SK-N-SH (cell line): Measurements from ENCODE around the gene FMNL2. TPM values are rescaled to one million over a fixed set of nuclear protein-coding genes. Genes with fewer than 3 reads are reported as not detected.

Experiments used
- CTCF ChIA-PET: fragments of 300-600, 350-600 bp; formaldehyde crosslinking; extraction: SDS; loops from one replicate; lab custom pipeline; 2021; lab: Yijun Ruan, JAX
- POLR2A ChIA-PET: fragments of 350-600 bp; sonication (Branson Sonifier 250); formaldehyde crosslinking; extraction: SDS; loops from one replicate; lab custom pipeline; 2020; ENCODE audit warnings: antibody characterized with exemption, inconsistent platforms; lab: Yijun Ruan, JAX
- DNase-seq: peaks from one replicate; pipeline ENCODE4 v3.0.0; 2012
- H2AFZ ChIP-seq: fragments of 200-600 bp; sonication (generic); 2 replicates; pipeline ENCODE4 v1.8.1; 2016; ENCODE audit warnings: antibody characterized with exemption, mild to moderate bottlenecking, low read depth
- H3F3A ChIP-seq: fragments of 200-600 bp; sonication (generic); replicated peaks from 2 replicates; pipeline ENCODE3; 2016; ENCODE audit warnings: antibody characterized with exemption, mild to moderate bottlenecking; ENCODE audit not compliant: insufficient read depth
- H3K27ac ChIP-seq, 2 experiments: fragments of 200-500 bp in 1 of 2; fragments of 200-600 bp in 1 of 2; sonication (Bioruptor generic) in 1 of 2; sonication (generic), shearing (Covaris generic) in 1 of 2; 2 replicates each; pipeline versions ENCODE4 v1.5.1 to v1.6.1; 2014 to 2016; ENCODE audit warnings: low read depth in 2 of 2, inconsistent platforms in 1 of 2, low read length in 1 of 2, mild to moderate bottlenecking in 1 of 2, mixed read lengths in 1 of 2
- H3K27me3 ChIP-seq: fragments of 200-600 bp; sonication (generic), shearing (Covaris generic); 2 replicates; pipeline ENCODE4 v1.6.1; 2016; ENCODE audit warnings: mixed run types; ENCODE audit not compliant: insufficient read depth
- H3K36me3 ChIP-seq, 2 experiments: fragments of 200-500 bp in 1 of 2; fragments of 200-600 bp in 1 of 2; sonication (Bioruptor generic) in 1 of 2; sonication (generic) in 1 of 2; replicated peaks in 1 of 2; 2 replicates each; pipeline versions ENCODE3 to v1.5.1; 2014 to 2016; ENCODE audit warnings: low read length in 1 of 2, mild to moderate bottlenecking in 1 of 2; ENCODE audit not compliant: insufficient read depth in 2 of 2, control insufficient read depth in 1 of 2
- H3K4me1 ChIP-seq, 2 experiments: fragments of 200-500 bp in 1 of 2; fragments of 200-600 bp in 1 of 2; sonication (Bioruptor generic) in 1 of 2; sonication (generic), shearing (Covaris generic) in 1 of 2; 2 replicates each; pipeline versions ENCODE4 v1.5.1 to v1.6.1; 2014 to 2016; ENCODE audit warnings: low read depth in 1 of 2, low read length in 1 of 2, mixed run types in 1 of 2; ENCODE audit not compliant: insufficient read depth in 2 of 2, control insufficient read depth in 1 of 2
- H3K4me2 ChIP-seq: fragments of 200-600 bp; sonication (generic), shearing (Covaris generic); 2 replicates; pipeline ENCODE4 v1.6.1; 2017; ENCODE audit warnings: mixed run types
- H3K4me3 ChIP-seq, 2 experiments: fragments of 200-500 bp in 1 of 2; fragments of 200-600 bp in 1 of 2; sonication (Bioruptor generic) in 1 of 2; sonication (generic), shearing (Covaris generic) in 1 of 2; 2 replicates each; pipeline versions ENCODE4 v1.5.1 to v1.8.1; 2014 to 2016; ENCODE audit warnings: low read depth in 2 of 2, inconsistent platforms in 1 of 2, low read length in 1 of 2, mild to moderate bottlenecking in 1 of 2, mixed read lengths in 1 of 2, moderate library complexity in 1 of 2
- H3K79me2 ChIP-seq: fragments of 200-600 bp; sonication (generic); 2 replicates; pipeline ENCODE4 v1.8.1; 2017; ENCODE audit warnings: mild to moderate bottlenecking; ENCODE audit not compliant: insufficient read depth
- H3K9ac ChIP-seq: fragments of 200-600 bp; sonication (generic); 2 replicates; pipeline ENCODE4 v1.6.1; 2017; ENCODE audit warnings: mixed run types
- H3K9me2 ChIP-seq: fragments of 200-600 bp; sonication (generic); 2 replicates; pipeline ENCODE4 v1.6.1; 2017; ENCODE audit warnings: mixed run types
- H3K9me3 ChIP-seq: fragments of 200-600 bp; sonication (generic); 2 replicates; pipeline ENCODE4 v1.6.1; 2017; ENCODE audit warnings: mixed run types, mild to moderate bottlenecking, moderate library complexity
- H4K20me1 ChIP-seq: fragments of 200-600 bp; sonication (generic); 2 replicates; pipeline ENCODE4 v1.6.1; 2017; ENCODE audit warnings: mild to moderate bottlenecking, mixed run types; ENCODE audit not compliant: insufficient read depth
- CHD2 ChIP-seq: fragments of 150-350 bp; IDR thresholded peaks from 2 replicates; pipeline ENCODE4 v1.6.1; 2018; ENCODE audit warnings: low read length; ENCODE audit not compliant: partially characterized antibody
- ELF1 ChIP-seq: IDR thresholded peaks from 2 replicates; pipeline ENCODE4 v1.4.0; 2012
- GATA2 ChIP-seq: sonication (generic); formaldehyde crosslinking; IDR thresholded peaks from 2 replicates; pipeline ENCODE4 v1.5.0; 2020; ENCODE audit warnings: mild to moderate bottlenecking, missing genetic modification reagents
- IRF3 ChIP-seq: fragments of 150-350 bp; IDR thresholded peaks from 2 replicates; pipeline ENCODE4 v1.6.1; 2016; ENCODE audit warnings: mild to moderate bottlenecking, low read depth, low read length
- MXI1 ChIP-seq: IDR thresholded peaks from 2 replicates; pipeline ENCODE4 v1.6.1; 2012; ENCODE audit warnings: mild to moderate bottlenecking, low read depth, low read length, improper control_type of control experiment
- POLR2AphosphoS5 ChIP-seq: IDR thresholded peaks from 2 replicates; pipeline ENCODE4 v1.6.1; 2012; ENCODE audit warnings: low read depth, low read length
- RAD21 ChIP-seq: IDR thresholded peaks from 2 replicates; pipeline ENCODE4 v1.6.1; 2012; ENCODE audit warnings: mild to moderate bottlenecking, low read length
- RCOR1 ChIP-seq: fragments of 150-350 bp; IDR thresholded peaks from 2 replicates; pipeline ENCODE4 v1.6.1; 2017; ENCODE audit warnings: antibody characterized with exemption, low read length
- RFX5 ChIP-seq: IDR thresholded peaks from 2 replicates; pipeline ENCODE4 v1.6.1; 2012; ENCODE audit warnings: mild to moderate bottlenecking, improper control_type of control experiment, low read length
- SIN3A ChIP-seq: IDR thresholded peaks from 2 replicates; pipeline ENCODE4 v1.6.1; 2012; ENCODE audit warnings: low read depth, mild to moderate bottlenecking, low read length, moderate library complexity, borderline replicate concordance
- SMC3 ChIP-seq: IDR thresholded peaks from 2 replicates; pipeline ENCODE4 v1.6.1; 2012; ENCODE audit warnings: low read depth, low read length, improper control_type of control experiment
- TAF1 ChIP-seq: IDR thresholded peaks from 2 replicates; pipeline ENCODE4 v1.6.1; 2012; ENCODE audit warnings: low read depth, mild to moderate bottlenecking, low read length, moderate library complexity, borderline replicate concordance
- WGBS: methylation state at CpG from one replicate; pipeline ENCODE4 v1.1.6; 2017; ENCODE audit warnings: low lambda C conversion rate; 5-methylcytosine and 5-hydroxymethylcytosine counted together
- polyA plus RNA-seq, 3 experiments: library from polyadenylated mRNA; depleted of rRNA; stranded (reverse); fragments of >200 nt; gene quantifications; 2 replicates each; pipeline ENCODE4 v1.2.3, GENCODE V29; 2012
- TF ChIP-seq, protein P1 (sequence below): IDR thresholded peaks from 2 replicates; pipeline ENCODE4 v1.6.1; 2012; ENCODE audit warnings: mild to moderate bottlenecking, low read depth, low read length, moderate library complexity
- TF ChIP-seq, protein P2 (sequence below): IDR thresholded peaks from 2 replicates; pipeline ENCODE4 v1.4.0; 2012; ENCODE audit warnings: low read depth, borderline replicate concordance
- TF ChIP-seq, protein P3 (sequence below): IDR thresholded peaks from 2 replicates; pipeline ENCODE4 v1.4.0; 2012; ENCODE audit warnings: low read depth, borderline replicate concordance
- TF ChIP-seq, protein P4 (sequence below): IDR thresholded peaks from 2 replicates; pipeline ENCODE4 v1.4.0; 2012; ENCODE audit warnings: low read depth
- TF ChIP-seq, protein P5 (sequence below): fragments of 150-350 bp; IDR thresholded peaks from 2 replicates; pipeline ENCODE4 v1.6.1; 2017; ENCODE audit warnings: antibody characterized with exemption, low read length, low read depth, borderline replicate concordance

Gene FMNL2
- polyA plus RNA-seq, 1 of the 3 experiments (the other 2 are of a cell fraction) = 14.5 TPM

DNA sequence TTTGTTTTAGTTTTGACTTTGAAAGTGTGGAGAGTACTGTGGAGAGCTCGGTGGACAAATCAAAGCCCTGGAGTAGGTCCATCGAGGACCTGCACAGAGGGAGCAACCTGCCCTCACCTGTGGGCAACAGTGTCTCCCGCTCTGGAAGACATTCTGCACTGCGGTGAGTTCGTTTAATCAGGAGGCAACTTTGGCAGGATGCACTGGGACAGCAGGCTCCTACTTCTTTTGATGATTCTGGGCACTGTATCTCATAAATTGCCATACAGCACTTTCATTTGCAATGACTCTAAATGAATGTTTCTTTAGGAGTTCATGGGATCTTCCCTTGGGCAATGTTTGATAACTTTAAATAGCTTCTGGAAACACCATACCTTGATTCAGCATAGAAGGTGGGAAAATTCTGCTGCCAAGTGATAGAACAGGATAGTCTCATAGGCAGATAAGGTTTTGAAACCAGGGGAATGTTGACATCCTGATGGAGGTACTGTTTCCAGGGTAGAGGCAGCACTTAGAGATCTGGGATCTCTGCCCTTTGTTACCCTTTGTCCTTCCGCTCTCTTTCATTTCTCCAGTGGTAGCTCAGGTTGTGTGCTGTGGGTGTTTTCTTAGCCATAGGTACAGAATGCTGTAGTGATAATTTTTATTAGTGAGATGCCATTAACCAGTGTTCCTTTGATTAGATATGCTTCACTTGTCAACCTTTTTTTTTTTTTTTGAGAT, 226.1 kb downstream of the FMNL2 start (continued):
- TF ChIP-seq POLR2AphosphoS5 = no peak
- TF ChIP-seq TAF1 = no peak
- TF ChIP-seq ELF1 = no peak

- no peak for TF ChIP-seq SIN3A
- TF ChIP-seq, protein P1, sequence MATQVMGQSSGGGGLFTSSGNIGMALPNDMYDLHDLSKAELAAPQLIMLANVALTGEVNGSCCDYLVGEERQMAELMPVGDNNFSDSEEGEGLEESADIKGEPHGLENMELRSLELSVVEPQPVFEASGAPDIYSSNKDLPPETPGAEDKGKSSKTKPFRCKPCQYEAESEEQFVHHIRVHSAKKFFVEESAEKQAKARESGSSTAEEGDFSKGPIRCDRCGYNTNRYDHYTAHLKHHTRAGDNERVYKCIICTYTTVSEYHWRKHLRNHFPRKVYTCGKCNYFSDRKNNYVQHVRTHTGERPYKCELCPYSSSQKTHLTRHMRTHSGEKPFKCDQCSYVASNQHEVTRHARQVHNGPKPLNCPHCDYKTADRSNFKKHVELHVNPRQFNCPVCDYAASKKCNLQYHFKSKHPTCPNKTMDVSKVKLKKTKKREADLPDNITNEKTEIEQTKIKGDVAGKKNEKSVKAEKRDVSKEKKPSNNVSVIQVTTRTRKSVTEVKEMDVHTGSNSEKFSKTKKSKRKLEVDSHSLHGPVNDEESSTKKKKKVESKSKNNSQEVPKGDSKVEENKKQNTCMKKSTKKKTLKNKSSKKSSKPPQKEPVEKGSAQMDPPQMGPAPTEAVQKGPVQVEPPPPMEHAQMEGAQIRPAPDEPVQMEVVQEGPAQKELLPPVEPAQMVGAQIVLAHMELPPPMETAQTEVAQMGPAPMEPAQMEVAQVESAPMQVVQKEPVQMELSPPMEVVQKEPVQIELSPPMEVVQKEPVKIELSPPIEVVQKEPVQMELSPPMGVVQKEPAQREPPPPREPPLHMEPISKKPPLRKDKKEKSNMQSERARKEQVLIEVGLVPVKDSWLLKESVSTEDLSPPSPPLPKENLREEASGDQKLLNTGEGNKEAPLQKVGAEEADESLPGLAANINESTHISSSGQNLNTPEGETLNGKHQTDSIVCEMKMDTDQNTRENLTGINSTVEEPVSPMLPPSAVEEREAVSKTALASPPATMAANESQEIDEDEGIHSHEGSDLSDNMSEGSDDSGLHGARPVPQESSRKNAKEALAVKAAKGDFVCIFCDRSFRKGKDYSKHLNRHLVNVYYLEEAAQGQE = no peak
- TF ChIP-seq, protein P2, sequence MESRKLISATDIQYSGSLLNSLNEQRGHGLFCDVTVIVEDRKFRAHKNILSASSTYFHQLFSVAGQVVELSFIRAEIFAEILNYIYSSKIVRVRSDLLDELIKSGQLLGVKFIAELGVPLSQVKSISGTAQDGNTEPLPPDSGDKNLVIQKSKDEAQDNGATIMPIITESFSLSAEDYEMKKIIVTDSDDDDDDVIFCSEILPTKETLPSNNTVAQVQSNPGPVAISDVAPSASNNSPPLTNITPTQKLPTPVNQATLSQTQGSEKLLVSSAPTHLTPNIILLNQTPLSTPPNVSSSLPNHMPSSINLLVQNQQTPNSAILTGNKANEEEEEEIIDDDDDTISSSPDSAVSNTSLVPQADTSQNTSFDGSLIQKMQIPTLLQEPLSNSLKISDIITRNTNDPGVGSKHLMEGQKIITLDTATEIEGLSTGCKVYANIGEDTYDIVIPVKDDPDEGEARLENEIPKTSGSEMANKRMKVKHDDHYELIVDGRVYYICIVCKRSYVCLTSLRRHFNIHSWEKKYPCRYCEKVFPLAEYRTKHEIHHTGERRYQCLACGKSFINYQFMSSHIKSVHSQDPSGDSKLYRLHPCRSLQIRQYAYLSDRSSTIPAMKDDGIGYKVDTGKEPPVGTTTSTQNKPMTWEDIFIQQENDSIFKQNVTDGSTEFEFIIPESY = no peak
- TF ChIP-seq, protein P3, sequence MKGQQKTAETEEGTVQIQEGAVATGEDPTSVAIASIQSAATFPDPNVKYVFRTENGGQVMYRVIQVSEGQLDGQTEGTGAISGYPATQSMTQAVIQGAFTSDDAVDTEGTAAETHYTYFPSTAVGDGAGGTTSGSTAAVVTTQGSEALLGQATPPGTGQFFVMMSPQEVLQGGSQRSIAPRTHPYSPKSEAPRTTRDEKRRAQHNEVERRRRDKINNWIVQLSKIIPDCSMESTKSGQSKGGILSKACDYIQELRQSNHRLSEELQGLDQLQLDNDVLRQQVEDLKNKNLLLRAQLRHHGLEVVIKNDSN = no peak
- TF ChIP-seq RAD21 = no peak
- TF ChIP-seq SMC3 = no peak
- no peak for TF ChIP-seq IRF3
- TF ChIP-seq, protein P4, sequence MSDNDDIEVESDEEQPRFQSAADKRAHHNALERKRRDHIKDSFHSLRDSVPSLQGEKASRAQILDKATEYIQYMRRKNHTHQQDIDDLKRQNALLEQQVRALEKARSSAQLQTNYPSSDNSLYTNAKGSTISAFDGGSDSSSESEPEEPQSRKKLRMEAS = no peak
- TF ChIP-seq CHD2 = no peak
- TF ChIP-seq, protein P5, sequence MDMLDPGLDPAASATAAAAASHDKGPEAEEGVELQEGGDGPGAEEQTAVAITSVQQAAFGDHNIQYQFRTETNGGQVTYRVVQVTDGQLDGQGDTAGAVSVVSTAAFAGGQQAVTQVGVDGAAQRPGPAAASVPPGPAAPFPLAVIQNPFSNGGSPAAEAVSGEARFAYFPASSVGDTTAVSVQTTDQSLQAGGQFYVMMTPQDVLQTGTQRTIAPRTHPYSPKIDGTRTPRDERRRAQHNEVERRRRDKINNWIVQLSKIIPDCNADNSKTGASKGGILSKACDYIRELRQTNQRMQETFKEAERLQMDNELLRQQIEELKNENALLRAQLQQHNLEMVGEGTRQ = no peak
- no peak for TF ChIP-seq MXI1
- TF ChIP-seq RFX5 = no peak
- TF ChIP-seq RCOR1 = no peak
- no peak for TF ChIP-seq GATA2
- no peak overlapping the region for H2AFZ ChIP-seq
- H3K4me3 ChIP-seq = no peak overlapping the region
- H3K4me2 ChIP-seq = no peak overlapping the region
- ChIA-PET CTCF (interaction anchor here (1.0 kb wide), 1 partner anchor 25 kb away, joined by 3 read pairs; no protein-coding TSS in a partner anchor), POLR2A (no interaction called here)
- H3K36me3 ChIP-seq = no peaks in the 10 kb centered on the region
- 0 out of 2 replicates have a peak, but pooled peaks cover 3% of the 10 kb centered on the region for H3K79me2 ChIP-seq
- H3K9me2 ChIP-seq = no peaks in the 10 kb centered on the region
- no peaks in the 10 kb centered on the region for H3K27me3 ChIP-seq
- H3K4me1 ChIP-seq = peaks cover 2 to 21% of the 10 kb centered on the region in 2 experiments
- H3K9ac ChIP-seq = no peak overlapping the region
- no peak overlapping the region for H3K27ac ChIP-seq
- H3K9me3 ChIP-seq = no peaks in the 10 kb centered on the region
- WGBS = 91% methylated on average over 2 of the region's 2 CpGs
- DNase-seq = no peak
- H4K20me1 ChIP-seq = no peaks in the 10 kb centered on the region
- H3F3A ChIP-seq = peaks cover 8% of the 10 kb centered on the region
Measured at GRCh38 chr2:152562198-152562884, 227.4 kb downstream of the FMNL2 start.
